NB4 (cell line): Measurements from ENCODE around the gene BAHCC1.

Experiments used
- CTCF ChIP-seq: IDR thresholded peaks from one replicate; pipeline ENCODE4 v1.5.1; 2012; ENCODE audit warnings: low read depth, low read length
- MAX ChIP-seq: IDR thresholded peaks from 2 replicates; pipeline ENCODE4 v1.6.1; 2011; ENCODE audit warnings: low read depth, low read length
- POLR2A ChIP-seq: IDR thresholded peaks from 2 replicates; pipeline ENCODE4 v1.6.1; 2011; ENCODE audit warnings: mild to moderate bottlenecking; ENCODE audit not compliant: insufficient read length; ENCODE audit errors: extremely low read depth

GRCh38 chr17:81408049-81408448 lies 12.8 kb downstream of the BAHCC1 start:
- TF ChIP-seq POLR2A: no peak
- TF ChIP-seq CTCF: no peak
- TF ChIP-seq MAX: no peak
